HG02588 (cell line): Measurements from ENCODE around the gene UGT2A1.
"Not testable (repeated sequence)": the region's sequence is repeated elsewhere in the genome, so short reads cannot be mapped to it uniquely, and the experiment has no call there.

Experiments
- ATAC-seq: cut with Tn5 transposase; IDR thresholded peaks from one replicate; pipeline ENCODE4 v1.9.1; 2021; ENCODE audit warnings: mild to moderate bottlenecking, moderate library complexity; ENCODE audit not compliant: unreplicated experiment

The UGT2A1 gene

GRCh38 chr4:69653147-69653546 lies at the start of gene UGT2A1:
Gene UGT2A1 (minus strand): TSS chr4:69653247. CDS start chr4:69647644, 5,603 bp downstream.
- ATAC-seq, result no peak

DNA sequence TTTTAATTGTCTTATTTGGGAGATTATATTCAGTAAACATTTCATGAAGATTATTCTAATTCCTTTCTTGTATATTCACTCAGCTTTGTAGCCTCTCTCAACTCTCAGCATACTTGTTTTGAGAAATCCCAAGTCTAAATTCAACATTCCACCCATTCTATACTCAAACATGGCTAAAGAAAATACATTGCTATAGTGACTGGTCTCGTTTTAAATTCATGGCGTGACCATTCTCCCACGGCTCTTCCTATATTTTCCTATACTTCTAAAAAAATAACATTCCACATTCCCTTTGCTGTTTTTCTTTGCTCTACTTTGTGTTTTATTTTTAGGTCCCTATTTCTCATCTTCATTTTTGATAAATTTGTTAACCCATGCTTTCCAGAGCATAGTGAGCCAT lies 49.2 kb upstream of the UGT2A1 start:
- ATAC-seq, result no peak

GRCh38 chr4:69701696-69702095 lies 48.6 kb upstream of the UGT2A1 start:
- no peak for ATAC-seq

DNA sequence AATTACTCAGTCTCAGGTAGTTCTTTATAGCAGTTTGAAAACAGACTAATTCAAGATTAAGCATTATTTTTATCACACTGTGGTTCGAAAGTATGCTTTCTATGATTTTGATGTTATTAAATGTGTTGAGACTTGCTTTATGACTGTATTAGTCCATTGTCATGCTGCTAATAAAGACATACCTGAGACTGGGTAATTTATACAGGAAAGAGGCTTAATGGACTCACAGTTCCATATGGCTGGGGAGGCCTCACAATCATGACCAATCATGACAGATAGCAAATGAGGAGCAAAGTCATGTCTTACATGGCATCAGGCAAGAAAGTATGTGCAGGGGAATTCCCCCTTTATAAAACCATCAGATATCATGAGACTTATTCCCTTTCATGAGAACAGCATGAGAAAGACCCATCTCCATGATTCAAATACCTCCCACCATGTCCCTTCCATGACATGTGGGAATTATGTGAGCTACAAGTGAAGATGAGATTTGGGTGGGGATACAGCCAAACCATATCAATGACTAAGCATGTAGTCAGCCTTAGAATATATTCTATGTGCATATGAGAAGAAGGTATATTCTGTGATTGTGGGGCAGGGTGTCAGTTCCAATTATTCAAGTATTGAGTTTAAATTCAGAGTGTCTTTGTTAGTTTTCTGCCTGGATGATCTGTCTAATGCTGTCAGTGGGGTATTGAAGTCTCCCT lies 44.6 kb upstream of the UGT2A1 start:
- ATAC-seq, result no peak

- no peak for ATAC-seq
Measured at GRCh38 chr4:69689599-69689998, 36.6 kb upstream of the UGT2A1 start.

DNA sequence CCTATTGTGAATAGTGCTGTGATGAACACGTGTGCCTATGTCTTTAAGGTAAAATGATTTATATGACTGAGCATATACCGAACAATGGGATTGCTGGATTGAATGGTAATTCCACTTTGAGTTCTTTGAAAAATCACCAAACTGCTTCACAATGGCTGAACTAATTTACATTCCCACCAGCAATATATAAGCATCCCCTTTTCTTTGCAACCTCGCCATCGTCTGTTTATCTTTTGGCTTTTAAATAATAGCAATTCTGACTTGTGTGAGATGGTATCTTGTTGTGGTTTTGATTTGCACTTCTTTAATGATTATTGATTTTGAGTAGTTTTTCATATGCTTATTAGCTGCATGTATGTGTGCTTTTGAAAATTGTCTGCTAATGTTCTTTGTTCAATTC lies 31.8 kb upstream of the UGT2A1 start:
- ATAC-seq, result no peak

GRCh38 chr4:69668680-69669079 lies 15.6 kb upstream of the UGT2A1 start:
- peak; percentile 68 for ATAC-seq

GRCh38 chr4:69664009-69664408 lies 11.0 kb upstream of the UGT2A1 start:
- not testable (repeated sequence) for ATAC-seq

DNA sequence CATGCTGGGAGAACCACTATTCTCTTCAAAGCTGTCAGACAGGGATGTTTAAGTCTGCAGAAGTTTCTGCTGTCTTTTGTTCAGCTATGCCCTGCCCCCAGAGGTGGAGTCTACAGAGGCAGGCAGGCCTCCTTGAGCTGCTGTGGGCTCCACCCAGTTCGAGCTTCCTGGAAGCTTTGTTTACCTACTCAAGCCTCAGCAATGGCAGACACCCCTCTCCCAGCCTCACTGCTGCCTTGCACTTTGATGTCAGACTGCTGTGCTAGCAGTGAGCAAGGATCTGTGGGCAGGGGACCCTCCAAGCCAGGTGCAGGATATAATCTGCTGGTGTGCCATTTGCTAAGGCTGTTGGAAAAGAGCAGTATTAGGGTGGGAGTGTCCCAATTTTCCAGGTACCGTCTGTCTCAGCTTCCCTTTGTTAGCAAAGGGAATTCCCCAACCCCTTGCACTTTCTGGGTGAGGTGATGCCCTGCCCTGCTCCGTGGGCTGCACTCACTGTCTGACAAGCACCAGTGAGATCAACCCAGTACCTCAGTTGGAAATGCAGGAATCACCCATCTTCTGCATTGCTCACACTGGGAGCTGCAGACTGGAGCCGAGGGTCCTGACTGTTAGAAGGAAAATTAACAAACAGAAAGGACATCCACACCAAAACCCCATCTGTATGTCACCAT lies 8.2 kb upstream of the UGT2A1 start:
- not testable (repeated sequence) for ATAC-seq

DNA sequence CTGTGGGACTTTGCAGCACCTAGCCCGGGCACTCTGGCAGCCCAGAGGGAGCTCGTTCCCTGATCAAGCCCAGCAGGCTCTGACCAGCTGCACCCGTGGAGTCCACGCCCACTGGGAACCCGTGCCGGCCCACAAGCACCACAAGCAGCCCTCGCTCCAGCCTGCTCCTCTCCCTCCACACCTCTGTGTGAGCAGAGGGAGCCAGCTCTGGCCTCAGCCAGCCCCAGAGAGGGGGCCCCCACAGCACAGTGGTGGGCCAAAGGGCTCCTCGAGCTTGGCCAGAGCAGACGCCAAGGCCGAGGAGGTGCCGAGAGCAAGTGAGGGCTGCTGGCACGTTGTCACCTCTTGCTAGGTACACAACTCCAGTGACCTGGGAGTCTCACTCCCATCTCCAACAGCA lies 5.1 kb upstream of the UGT2A1 start:
- no peak for ATAC-seq

DNA sequence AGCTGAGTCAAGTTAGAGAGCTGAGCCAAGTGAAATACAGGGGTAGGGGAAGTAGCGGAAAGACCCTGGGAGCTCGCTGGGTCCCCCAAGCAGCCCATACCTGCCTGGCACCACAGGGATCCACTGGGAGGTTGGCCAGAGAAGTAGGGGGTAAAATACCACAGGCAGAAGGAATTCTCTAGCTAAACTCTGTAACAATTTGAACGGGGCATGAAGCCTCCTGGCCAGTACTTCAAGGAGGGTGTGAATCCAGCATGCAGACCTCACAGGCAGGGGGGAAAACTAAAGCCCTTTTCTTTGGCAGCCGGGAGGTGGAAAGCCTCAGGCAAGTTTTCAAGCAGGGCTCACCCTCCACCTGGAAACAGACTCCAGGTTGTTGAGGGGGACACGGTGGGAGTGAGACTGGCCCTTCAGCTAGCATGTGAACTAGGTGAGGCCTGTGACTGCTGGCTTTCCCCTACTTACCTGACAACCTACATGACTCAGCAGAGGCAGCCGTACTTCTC lies 3.7 kb upstream of the UGT2A1 start:
- ATAC-seq, result no peak

GRCh38 chr4:69650872-69651271 lies 2.2 kb downstream of the UGT2A1 start:
- no peak for ATAC-seq

- no peak for ATAC-seq
Measured at GRCh38 chr4:69649629-69650028, 3.4 kb downstream of the UGT2A1 start.

- no peak for ATAC-seq
Measured at GRCh38 chr4:69649207-69649606, 3.8 kb downstream of the UGT2A1 start.

GRCh38 chr4:69642961-69643360 lies 10.1 kb downstream of the UGT2A1 start:
- no peak for ATAC-seq

DNA sequence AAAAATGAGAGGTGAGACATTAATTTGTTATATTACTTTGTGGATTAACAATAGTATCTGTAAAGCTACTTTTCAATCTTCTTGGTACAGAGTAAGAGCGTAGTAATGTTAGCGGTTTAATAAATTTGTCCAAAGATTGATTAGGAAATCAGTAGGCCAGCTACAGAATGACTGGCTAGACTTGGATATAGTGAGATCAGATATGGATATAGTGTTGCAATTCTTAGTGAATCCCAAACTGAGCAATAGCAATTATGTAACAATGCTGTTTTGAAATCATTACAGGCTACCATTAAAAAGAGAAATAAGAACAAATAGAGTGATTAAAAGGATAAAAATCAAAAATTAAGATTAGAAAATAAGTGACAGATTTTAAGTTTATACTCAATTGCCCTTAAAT lies 12.8 kb downstream of the UGT2A1 start:
- no peak for ATAC-seq

DNA sequence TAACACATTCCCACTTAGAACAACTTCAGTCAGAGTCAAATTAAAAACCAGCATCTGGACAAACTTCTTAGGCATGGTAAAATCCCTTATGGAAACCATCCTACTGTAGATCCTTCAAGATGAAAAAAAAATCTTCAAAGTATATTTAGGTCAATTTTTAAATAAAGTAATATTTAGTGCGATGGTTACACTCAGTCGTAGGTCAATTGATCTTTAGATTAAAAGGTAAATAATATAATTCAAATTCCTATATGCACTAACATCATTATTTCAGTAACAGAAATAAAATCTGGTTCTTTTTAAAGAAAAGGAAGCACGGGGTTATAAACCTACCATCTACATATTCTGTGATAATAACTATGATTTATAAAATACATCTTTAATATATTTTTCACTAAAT lies 13.5 kb downstream of the UGT2A1 start, which contains the start of gene UGT2A2:
TSS of gene UGT2A2 (minus strand) at position 101 of the 400 bp plus-strand sequence. CDS start at position 99, 2 bp downstream.
- no peak for ATAC-seq

DNA sequence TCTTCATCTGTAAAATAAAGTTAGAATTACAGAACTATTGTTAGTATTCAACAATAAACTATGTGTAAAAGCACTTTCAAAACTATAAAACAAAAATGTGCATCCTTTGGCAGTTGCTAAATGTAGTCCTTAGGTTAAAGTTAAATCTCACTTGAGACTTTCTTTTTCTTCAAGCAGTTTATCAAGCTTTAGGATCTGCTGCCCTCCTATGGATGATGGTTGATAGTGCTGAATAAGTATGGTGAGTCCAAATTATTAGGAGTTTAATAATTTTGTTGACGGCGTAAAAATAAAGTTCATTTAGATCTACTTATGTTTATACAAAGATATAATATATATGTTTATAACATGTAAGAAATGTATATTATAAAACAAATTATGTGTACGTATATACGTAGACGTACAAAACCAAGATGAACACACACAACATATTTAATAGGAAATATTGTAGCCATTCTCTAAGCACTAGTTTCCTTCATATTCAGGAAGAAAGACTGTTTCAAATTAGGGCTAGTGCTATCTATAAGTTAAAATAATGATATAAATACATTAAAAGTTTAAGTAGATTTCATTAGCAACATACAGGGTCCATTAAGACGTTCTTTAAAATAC lies 35.9 kb downstream of the UGT2A1 start:
- no peak for ATAC-seq

- ATAC-seq, result no peak
Measured at GRCh38 chr4:69610484-69610883, 42.6 kb downstream of the UGT2A1 start.

DNA sequence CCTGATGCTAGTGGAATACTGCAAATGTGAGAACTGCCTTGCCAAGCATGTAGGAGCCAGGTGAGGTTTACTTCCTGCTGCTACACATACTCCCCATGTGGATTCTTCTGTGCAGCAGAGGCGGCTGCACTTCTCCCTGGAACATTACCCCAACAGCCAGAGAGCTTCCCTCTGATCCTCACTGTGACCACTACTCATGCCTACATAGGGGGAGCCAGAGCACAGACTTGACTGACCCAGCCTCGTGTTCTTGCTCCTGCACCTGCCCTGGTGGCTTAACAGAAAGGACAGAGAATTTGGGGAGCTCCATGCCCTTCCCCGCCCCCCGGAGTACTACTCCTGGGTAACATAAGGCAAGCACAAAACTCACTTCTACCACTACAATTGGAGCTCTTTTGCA lies 52.0 kb downstream of the UGT2A1 start:
- no peak for ATAC-seq

DNA sequence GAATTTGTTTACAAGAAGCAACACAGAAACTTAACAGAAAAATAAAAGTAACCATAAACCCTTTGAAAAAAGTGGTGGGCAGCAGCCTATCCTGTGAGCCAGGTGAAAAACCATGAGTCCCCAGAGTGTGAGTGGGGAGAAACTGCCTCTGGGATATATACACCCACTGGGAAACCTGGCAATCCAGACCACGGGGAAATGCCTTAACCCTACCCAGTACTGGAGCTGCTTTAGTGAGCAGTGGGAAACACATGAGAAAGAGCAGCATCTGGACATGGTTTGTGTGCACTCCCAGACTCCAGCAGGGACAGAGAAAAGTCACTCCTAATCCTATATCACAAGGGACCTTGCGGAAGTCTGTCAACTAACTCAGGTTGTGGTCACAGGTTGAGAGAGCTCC lies 53.0 kb downstream of the UGT2A1 start:
- ATAC-seq, result no peak

DNA sequence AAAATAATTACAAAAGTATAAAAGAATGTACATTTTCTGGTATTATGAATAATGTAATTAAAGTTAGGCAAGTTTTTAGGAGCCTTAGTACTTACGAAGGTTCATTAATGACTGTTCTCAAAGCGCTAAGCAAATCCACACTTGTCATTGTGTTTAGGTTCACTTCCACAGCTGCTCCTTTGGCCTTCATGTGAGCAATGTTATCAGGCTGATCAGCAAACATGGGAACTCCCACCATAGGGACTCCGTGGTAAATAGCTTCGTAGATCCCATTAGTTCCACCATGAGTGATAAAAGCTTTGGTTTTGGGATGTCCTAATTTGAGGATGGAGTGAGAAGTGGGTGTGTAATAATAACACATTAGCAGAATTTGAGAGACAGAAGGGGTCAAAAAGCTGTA lies 58.7 kb downstream of the UGT2A1 start:
- no peak for ATAC-seq
